ENCODE results near the gene GPI.

DNA sequence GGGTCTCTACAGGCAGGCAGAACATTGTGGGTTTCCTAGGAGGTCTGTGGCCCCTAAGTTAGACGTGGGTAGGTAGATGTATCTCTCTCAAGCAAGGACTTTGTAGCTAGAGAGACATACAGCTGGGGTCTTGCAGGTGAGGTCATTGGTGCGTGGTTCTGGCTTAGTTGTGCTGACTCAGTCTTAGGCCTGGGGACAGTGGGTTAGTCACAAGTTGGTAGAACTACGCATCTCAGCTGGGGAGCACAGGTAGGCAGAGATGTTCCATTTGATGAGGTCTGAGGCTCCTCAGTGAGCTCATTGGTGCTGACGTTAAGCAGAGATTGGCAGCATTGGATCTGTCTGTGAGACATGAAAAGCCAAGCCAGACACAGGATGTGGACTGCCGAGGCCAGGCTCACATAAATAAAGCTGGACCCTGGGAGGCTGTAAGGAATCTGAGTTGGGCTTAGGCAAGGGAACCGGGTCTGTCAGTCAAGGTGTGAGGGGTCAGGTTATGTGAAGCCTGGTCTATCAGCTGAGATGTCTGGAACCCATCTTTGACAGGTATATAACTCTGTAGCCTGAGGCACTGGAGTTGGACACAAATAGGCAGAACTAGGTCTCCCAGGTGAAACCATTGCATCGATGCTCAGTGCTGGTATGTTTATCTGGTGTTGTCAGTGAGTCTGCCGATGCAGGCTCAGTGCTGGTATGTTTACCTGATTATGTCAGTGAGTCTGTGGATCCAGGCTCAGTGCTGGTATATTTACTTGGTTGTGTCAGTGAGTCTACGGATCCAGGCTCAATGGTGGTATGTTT is 21.8 kb downstream of the GPI start:
- TF ChIP-seq EZH2 (IDR thresholded peaks at IDR 0.05) (no peak), POLR2AphosphoS5 (IDR thresholded peaks at IDR 0.05; ENCODE audit: borderline replicate concordance, low read depth, low read length) (no peak), FOXP2 (optimal IDR thresholded peaks at IDR 0.05; ENCODE audit: control extremely low read depth, extremely low read length, insufficient read depth) (no peak)
